Head of caudate nucleus (tissue), 42 donors: Measurements from ENCODE around the gene SCAMP4.
A peak's percentile ranks its signal among the peaks of the same experiment; 100 is the strongest.

Experiments
- DNase-seq, 42 donors: peaks; one replicate each; pipeline versions ENCODE4 v3.0.0 to v3.0.0-alpha.2; 2020 to 2021; ENCODE audit warnings: mixed read lengths in 7 of 42
- intact Hi-C: fragments of 100-400 bp; cut with DNase I; formaldehyde crosslinking; loops from one replicate; pipeline ENCODE4 v1.15.0; 2022

SCAMP4 gene

DNA sequence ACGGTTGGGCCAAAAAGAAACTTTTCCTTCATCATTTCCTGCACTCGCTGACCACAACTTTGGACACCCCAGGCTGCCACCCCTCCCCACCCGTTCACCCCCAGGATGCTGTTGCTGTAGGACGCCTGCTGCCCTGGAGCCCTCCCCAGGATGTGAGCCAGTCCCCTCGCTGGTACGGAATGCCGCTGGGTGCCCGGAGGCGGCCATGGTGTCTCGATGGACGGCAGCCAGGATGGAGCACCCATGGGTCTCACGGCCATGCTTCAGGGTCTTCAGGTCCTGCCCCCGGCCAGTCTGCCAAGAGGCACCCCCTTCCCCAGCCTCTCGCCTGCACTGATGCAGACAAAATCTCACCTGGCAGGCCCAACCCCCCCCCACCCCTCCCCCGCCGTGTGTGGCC is 20.3 kb downstream of the SCAMP4 start:
- intact Hi-C loops, result no loop called here

GRCh38 chr19:1929021-1929742 is 24.0 kb downstream of the SCAMP4 start:
- intact Hi-C loops, result no loop called here
- peak in 41 of 42 donors; percentile 63 to 92 (median 82) for DNase-seq

More for the DNA sequence above, 20.3 kb downstream of the SCAMP4 start:
- no peak for DNase-seq

DNA sequence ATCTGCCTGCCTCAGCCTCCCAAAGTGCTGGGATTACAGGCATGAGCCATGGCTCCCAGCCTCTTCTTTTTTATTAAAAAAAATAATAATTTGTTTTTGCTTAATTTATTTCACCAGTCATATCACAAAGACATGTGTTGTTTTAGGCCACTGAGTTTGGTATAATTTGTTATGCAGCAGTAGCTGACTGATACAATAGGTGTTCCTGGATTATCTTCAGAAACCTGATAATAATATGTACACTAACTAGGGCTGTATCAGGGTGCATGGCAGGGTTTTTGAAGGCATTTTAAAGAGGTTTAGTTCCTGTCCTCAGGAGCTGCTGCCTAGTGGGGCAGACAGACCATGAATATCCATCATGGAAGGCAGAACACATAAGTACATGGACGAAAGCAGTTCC is 26.2 kb downstream of the SCAMP4 start:
- no peak for DNase-seq
- intact Hi-C loops, result loop anchor here (10.0 kb wide), 1 partner anchor 133 kb away; no protein-coding TSS in a partner anchor

- no peak for DNase-seq
- intact Hi-C loops, result loop anchor here (10.0 kb wide), 1 partner anchor 132 kb away; no protein-coding TSS in a partner anchor
These were observed 27.2 kb downstream of the SCAMP4 start for GRCh38 chr19:1932395-1932794.

- no peak for DNase-seq
- intact Hi-C loops, result loop anchor here (10.0 kb wide), 1 partner anchor 132 kb away; no protein-coding TSS in a partner anchor
These were observed 28.0 kb downstream of the SCAMP4 start for GRCh38 chr19:1933244-1933643.

DNA sequence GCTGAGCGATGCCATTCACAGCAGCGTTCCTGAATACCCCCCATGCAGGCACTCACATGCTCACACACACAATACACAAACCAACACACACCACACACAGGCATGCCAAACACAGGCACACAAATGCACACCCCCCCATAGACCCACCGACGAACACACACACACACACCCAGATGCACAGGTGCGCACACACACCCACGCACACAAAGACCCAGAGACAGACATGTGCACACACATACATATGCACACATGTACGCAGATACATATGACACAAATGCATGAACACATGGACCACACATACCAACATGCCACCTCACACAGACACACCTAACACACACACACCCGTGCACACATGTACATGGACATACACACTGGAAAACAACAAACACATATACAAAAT is 28.7 kb downstream of the SCAMP4 start:
- intact Hi-C loops, result loop anchor here (10.0 kb wide), 1 partner anchor 131 kb away; no protein-coding TSS in a partner anchor

DNA sequence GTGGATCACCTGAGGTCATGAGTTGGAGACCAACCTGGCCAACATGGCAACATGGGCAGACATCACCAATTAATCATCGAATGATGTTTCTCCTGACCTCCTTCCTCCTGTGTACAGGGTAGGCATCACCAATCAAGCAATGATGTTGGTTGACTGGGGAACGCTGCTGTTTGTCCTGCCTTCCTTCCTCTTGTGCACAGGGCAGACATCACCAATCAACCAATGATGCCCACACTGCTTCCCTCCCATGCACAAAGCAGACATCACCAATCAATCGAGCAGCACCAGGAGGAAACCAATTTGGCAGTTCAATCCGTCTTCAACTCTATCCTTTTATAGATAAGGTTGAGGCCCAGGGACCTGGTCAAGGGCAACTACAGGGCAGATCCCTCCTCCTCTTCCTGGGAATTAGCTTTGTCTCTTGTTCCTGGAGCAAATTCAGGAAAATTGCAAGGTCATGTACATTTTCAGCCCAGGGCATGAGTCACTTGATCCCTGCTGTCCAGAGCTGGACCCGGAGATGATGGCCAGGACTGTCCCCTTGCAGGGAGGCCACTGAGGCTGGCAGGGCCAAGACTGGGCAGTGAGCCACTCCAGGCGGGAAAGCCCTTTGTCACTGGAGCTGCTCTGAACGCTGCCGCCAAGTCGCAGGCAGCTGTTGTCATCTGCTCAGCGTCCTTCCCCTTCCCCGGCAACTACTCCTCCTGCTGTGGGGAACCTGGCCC is 30.4 kb downstream of the SCAMP4 start:
- intact Hi-C loops, result loop anchor here (10.0 kb wide), 1 partner anchor 129 kb away; no protein-coding TSS in a partner anchor
- DNase-seq, result peak in 20 of 42 donors; percentile 22 to 80 (median 49)

More for the DNA sequence above, 28.7 kb downstream of the SCAMP4 start:
- no peak for DNase-seq

GRCh38 chr19:1936430-1936829 is 31.2 kb downstream of the SCAMP4 start:
- DNase-seq, result no peak
- intact Hi-C loops, result loop anchor here (10.0 kb wide), 1 partner anchor 128 kb away; no protein-coding TSS in a partner anchor

GRCh38 chr19:1936916-1937610 is 31.9 kb downstream of the SCAMP4 start:
- intact Hi-C loops, result loop anchor here (10.0 kb wide), 1 partner anchor 128 kb away; no protein-coding TSS in a partner anchor
- DNase-seq, result no peak

DNA sequence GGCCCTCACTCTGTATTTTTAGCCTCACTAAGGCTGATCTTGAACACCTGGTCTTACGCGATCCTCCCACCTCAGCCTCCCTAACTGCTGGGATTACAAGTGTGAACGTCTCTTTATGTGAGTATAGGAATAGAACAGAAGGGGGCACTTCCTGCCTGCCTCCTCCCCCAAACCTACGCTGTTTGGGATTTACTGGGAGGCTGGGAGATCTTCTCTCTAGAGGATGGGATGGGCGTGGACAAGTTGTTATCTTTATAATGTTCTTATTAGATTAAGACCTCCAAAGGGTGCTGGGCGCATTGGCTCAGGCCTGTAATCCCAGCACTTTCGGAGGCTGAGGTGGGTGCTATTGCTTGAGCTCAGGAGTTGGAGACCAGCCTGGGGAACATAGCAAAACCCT is 32.9 kb downstream of the SCAMP4 start:
- intact Hi-C loops, result loop anchor here (10.0 kb wide), 1 partner anchor 127 kb away; no protein-coding TSS in a partner anchor
- DNase-seq, result no peak

DNA sequence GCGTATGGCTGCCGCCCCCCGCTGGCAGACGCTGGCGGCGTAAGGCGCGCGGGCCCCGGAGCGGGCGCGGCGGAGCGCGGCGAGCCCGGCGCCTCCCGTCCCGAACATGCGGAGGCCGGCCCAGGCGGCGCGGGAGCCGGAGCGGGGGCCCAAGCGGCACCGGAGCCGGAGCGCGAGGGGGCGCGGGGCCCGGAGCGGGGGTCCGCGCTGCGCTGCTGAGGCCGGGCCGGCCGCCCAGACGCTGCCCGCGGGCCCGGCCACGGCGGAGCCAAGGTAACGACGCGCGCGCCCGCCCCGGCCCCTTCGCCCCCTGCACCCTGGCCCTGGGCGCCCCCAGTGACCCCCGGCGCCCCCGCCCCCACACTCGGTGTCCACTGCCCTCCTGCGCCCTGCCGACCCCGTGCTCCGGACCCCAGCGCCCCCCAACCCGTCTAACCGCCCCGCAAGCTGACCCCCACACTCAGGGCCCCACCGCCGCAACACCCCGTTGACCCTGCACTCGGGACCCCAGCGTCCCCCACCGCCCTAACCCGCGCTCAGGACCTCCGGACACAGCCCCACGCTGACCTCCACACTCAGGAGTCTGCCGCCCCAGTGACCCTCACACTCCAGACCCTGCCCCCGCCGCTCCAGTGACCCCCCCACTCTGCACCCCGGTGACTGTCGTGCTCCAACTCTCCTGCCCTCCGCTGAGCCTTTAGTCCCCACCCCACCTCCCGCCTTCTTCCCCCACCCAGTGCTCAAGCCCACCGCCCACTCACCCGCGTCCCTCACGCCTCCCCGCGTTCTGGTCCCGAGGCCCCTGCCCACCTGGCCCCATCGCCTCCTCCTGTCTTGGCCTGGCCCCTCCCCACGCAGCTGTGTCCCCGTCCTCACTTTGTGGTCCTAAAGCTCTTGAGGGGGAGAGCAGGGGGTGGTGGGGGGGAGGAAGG is 36.2 kb downstream of the SCAMP4 start, which contains the start of gene CSNK1G2:
Gene CSNK1G2 (plus strand): TSS at position 27 of the 932 bp plus-strand sequence. CDS start 28,601 bp downstream, outside the sequence.
- DNase-seq, result peak in 1 of 42 donors; percentile 31
- intact Hi-C loops, result no loop called here

DNA sequence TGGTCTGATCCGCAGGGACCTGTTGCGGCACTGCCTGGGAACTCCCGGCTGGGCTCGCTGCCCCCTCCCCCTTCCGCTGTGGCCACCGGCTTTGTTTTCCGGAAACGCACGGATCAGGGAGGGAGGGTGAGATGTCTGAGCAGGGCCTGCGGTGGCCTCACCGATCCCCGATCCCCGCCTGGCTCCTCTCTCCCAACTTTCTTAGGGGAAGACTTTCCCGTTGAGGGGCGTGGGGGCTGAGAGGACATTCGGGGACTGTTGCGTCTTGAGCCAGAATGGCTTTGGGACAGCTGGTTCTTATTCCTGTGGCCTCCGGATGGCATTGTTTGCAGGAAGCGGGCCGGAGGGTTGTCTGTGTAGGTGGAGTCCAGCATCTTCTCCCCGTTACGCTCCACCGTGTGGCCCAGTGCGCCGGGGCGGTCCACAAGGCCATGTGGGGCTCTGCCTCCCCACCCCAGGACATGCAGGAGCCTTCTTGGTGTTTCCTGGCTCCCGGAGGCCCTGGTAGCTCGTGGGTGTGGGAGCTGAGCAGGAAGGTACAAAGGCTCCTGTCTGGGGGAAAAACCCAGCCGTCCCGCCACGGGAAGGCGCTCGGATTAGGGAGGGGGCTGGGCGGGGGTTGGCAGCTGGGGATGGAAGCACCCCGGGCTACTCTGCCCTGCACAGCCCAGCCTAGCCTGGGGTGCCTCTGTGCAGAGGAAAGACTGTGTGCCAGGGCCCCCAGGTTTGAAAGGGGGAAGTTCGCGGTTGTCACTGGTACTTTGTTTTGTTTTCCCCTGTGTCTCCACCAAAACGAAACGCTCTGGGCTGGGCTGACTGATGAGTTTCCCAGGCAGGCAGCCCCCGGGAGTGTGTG is 37.1 kb downstream of the SCAMP4 start:
- intact Hi-C loops, result no loop called here
- DNase-seq, result peak in 30 of 42 donors; percentile 13 to 74 (median 54)

DNA sequence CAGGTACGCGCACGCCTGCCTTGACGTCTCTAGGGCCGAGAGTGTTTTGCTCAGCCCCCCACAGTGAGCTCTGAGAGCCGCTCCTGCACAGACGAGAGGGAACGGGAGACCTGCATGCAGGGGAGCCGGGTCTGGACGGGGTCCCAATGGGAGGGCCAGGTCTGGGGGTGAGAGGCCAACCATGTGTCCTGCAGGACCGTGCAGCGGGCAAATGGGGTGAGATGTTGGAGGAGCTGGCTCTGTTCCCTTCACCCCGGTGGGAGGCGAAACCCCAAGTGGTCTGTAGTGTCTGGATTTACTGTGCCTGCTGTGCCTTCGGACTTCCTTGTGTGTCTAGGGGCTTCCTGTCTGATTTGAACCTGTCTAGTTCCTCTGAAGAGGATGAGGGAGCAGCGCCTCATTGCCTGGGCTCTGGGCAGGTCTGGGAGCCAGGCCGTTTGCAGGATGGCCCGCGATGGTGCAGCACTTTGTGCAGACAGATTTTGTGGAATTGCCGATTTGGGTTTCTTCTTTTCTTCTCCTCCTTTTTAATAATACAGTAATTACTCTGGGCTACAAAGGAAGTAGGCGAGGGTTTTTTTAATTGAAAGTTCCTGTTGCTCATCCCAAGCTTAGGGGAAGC is 37.8 kb downstream of the SCAMP4 start:
- DNase-seq, result peak in 1 of 42 donors; percentile 40
- intact Hi-C loops, result no loop called here

- intact Hi-C loops, result no loop called here
- DNase-seq, result no peak
These were observed 38.5 kb downstream of the SCAMP4 start for GRCh38 chr19:1943661-1944087.

DNA sequence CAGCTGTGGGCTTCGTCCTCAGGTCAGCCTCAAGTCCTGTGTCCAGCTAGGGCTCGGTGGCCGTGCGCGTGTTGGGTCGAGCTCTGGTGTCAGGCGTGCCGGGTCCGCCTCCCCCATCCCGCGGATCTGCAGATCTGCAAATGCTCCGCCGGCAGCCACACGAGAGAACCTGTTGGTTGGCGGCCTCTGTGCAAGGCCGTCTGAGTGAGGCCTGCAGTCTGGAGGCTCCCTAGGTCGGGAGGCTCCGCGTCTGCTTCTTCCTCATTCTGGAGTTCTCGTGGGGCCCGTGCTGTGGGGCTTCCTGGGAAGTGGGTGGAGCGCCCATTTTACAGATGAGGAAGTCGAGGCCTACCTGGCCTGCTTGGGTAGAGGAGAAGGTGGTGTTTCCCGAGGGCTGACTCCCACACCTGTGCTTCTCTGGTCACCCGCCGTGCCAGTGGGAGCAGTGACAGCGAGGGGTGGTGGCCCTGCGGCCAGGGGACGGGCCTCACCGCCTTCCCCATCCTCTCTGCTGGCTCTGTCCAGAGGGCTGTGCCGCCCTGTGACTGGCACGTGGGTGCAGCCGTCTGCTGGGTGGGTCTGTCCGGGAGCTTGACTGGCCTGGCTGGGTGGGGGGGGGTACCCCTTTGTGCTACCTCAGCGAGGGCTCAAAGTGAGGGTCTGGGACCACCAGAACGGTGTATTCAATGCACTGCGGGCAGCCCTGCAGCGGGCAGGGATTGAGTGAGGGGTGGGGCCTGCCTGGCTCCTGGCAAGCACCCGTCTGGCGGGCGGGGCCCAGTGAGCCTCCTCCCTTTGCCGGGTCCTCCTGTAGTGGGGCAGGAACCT is 39.1 kb downstream of the SCAMP4 start:
- DNase-seq, result no peak
- intact Hi-C loops, result no loop called here
